Transverse colon (tissue), 4 donors: ENCODE measurements around the gene DNER.

ENCODE experiments used
- CTCF ChIP-seq, 5 experiments: fragments of 200-600 bp in 3 of 5; fragments of 450-650 bp in 2 of 5; sonication (generic) in 3 of 5; IDR thresholded peaks; 1 replicate in 2 of 5; 2 replicates in 3 of 5; pipeline ENCODE4 v1.5.1; 2016 to 2017; ENCODE audit warnings: antibody characterized with exemption in 5 of 5, inconsistent platforms in 3 of 5, mild to moderate bottlenecking in 2 of 5, moderate library complexity in 1 of 5
- EP300 ChIP-seq: sonication (generic); formaldehyde crosslinking; IDR thresholded peaks from one replicate; pipeline ENCODE4 v1.6.1; 2017; ENCODE audit warnings: antibody characterized with exemption, low read depth
- POLR2A ChIP-seq: fragments of 450-650 bp; IDR thresholded peaks from one replicate; pipeline ENCODE4 v1.6.1; 2016; ENCODE audit warnings: antibody characterized with exemption, mild to moderate bottlenecking, moderate library complexity
- POLR2AphosphoS5 ChIP-seq, 3 donors: sonication (generic); formaldehyde crosslinking; IDR thresholded peaks; one replicate each; pipeline ENCODE4 v1.6.1; 2016; ENCODE audit warnings: antibody characterized with exemption in 3 of 3

GRCh38 chr2:229701062-229701461 lies 13.3 kb downstream of the DNER start:
- TF ChIP-seq CTCF (IDR thresholded peaks at IDR 0.05) (no peak), POLR2A (no peak), EP300 (no peak), POLR2AphosphoS5 (IDR thresholded peaks at IDR 0.05) (no peak)
